DND-41 (cell line): ENCODE results near the gene EFNA2.
"Not testable (repeated sequence)": the region's sequence is repeated elsewhere in the genome, so short reads cannot be mapped to it uniquely, and the experiment has no call there.

Experiments used
- ATAC-seq: fragments of 200-7000 bp; cut with Tn5 transposase; 3 replicates; pipeline ENCODE4 v1.9.1; 2021; ENCODE audit warnings: low read depth; ENCODE audit not compliant: insufficient read depth
- DNase-seq: peaks from one replicate; pipeline ENCODE4 v3.0.0-alpha.2; 2020
- H2AFZ ChIP-seq: 2 replicates; pipeline ENCODE4 v1.6.0; 2012; ENCODE audit warnings: low read depth, low read length
- H3K27ac ChIP-seq: 2 replicates; pipeline ENCODE4 v1.5.1; 2012; ENCODE audit warnings: low read length, inconsistent platforms
- H3K27me3 ChIP-seq: fragments of 200-600 bp; sonication (generic); 2 replicates; pipeline ENCODE4 v1.6.0; 2012; ENCODE audit warnings: low read length, mild to moderate bottlenecking, inconsistent platforms; ENCODE audit not compliant: insufficient read depth, poor library complexity
- H3K36me3 ChIP-seq: 2 replicates; pipeline ENCODE4 v1.5.1; 2012; ENCODE audit warnings: low read length, inconsistent platforms; ENCODE audit not compliant: insufficient read depth
- H3K4me1 ChIP-seq: 2 replicates; pipeline ENCODE4 v1.5.1; 2012; ENCODE audit warnings: mild to moderate bottlenecking, low read length; ENCODE audit not compliant: insufficient read depth
- H3K4me2 ChIP-seq: 2 replicates; pipeline ENCODE4 v1.6.0; 2012; ENCODE audit warnings: mild to moderate bottlenecking, moderate library complexity, low read length, inconsistent platforms; ENCODE audit not compliant: insufficient read depth
- H3K4me3 ChIP-seq, 2 experiments: fragments of 200-600 bp in 1 of 2; shearing (Covaris generic) in 1 of 2; 2 replicates each; pipeline ENCODE4 v1.5.1; 2012 to 2016; ENCODE audit warnings: inconsistent platforms in 2 of 2, low read length in 2 of 2, mild to moderate bottlenecking in 2 of 2, low read depth in 1 of 2, moderate library complexity in 1 of 2
- H3K79me2 ChIP-seq: 2 replicates; pipeline ENCODE4 v1.6.0; 2012; ENCODE audit warnings: low read length, inconsistent platforms; ENCODE audit not compliant: insufficient read depth
- H3K9ac ChIP-seq: 2 replicates; pipeline ENCODE4 v1.6.0; 2012; ENCODE audit warnings: low read depth, mild to moderate bottlenecking, inconsistent platforms, low read length, moderate library complexity
- H3K9me3 ChIP-seq: 2 replicates; pipeline ENCODE4 v1.5.1; 2012; ENCODE audit warnings: low read length, moderate library complexity, mild to moderate bottlenecking, inconsistent platforms; ENCODE audit not compliant: insufficient read depth, severe bottlenecking
- H4K20me1 ChIP-seq: 2 replicates; pipeline ENCODE4 v1.6.0; 2012; ENCODE audit warnings: low read length; ENCODE audit not compliant: insufficient read depth
- CTCF ChIP-seq: IDR thresholded peaks from 2 replicates; pipeline ENCODE4 v1.5.1; 2012; ENCODE audit warnings: borderline replicate concordance, low read length, moderate library complexity, mild to moderate bottlenecking; ENCODE audit not compliant: poor library complexity, severe bottlenecking; ENCODE audit errors: extremely low read depth
- EZH2 ChIP-seq: IDR thresholded peaks from 3 replicates; pipeline ENCODE4 v1.6.1; 2012; ENCODE audit warnings: borderline replicate concordance, low read depth, mild to moderate bottlenecking, moderate library complexity, low read length, inconsistent platforms; ENCODE audit not compliant: severe bottlenecking

EFNA2 gene

GRCh38 chr19:1300744-1301490, 15.2 kb downstream of the EFNA2 start:
- ATAC-seq: no peak
- H3K36me3 ChIP-seq: no peaks in the 10 kb centered on the region
- no peak overlapping the region for H2AFZ ChIP-seq
- no peaks in the 10 kb centered on the region for H3K9me3 ChIP-seq
- no peaks in the 10 kb centered on the region for H4K20me1 ChIP-seq
- no peaks in the 10 kb centered on the region for H3K27me3 ChIP-seq
- H3K27ac ChIP-seq: no peak overlapping the region
- TF ChIP-seq CTCF: no peak
- no peak for TF ChIP-seq EZH2
- no peak overlapping the region for H3K9ac ChIP-seq
- H3K79me2 ChIP-seq: no peaks in the 10 kb centered on the region
- no peak overlapping the region for H3K4me2 ChIP-seq
- H3K4me1 ChIP-seq: no peaks in the 10 kb centered on the region
- DNase-seq: no peak
- H3K4me3 ChIP-seq: no peak overlapping the region

- H3K27me3 ChIP-seq: no peaks in the 10 kb centered on the region
- DNase-seq: no peak
- no peaks in the 10 kb centered on the region for H4K20me1 ChIP-seq
- no peak overlapping the region for H3K4me2 ChIP-seq
- TF ChIP-seq CTCF (no peak), EZH2 (no peak)
- no peaks in the 10 kb centered on the region for H3K79me2 ChIP-seq
- no peak overlapping the region for H3K9ac ChIP-seq
- H3K4me1 ChIP-seq: no peaks in the 10 kb centered on the region
- H3K36me3 ChIP-seq: no peaks in the 10 kb centered on the region
- no peaks in the 10 kb centered on the region for H3K9me3 ChIP-seq
- H2AFZ ChIP-seq: no peak overlapping the region
- no peak overlapping the region for H3K4me3 ChIP-seq
- no peak overlapping the region for H3K27ac ChIP-seq
- no peak for ATAC-seq
Observed at GRCh38 chr19:1302533-1303239, 17.0 kb downstream of the EFNA2 start.

- Histone ChIP-seq H3K9ac (no peak overlapping the region), H4K20me1 (no peaks in the 10 kb centered on the region), H3K27me3 (no peaks in the 10 kb centered on the region)
Observed at GRCh38 chr19:1304197-1304924, 18.7 kb downstream of the EFNA2 start.

GRCh38 chr19:1305354-1305753, 19.7 kb downstream of the EFNA2 start:
- H3K9me3 ChIP-seq, H3K4me1 ChIP-seq, H3K36me3 ChIP-seq, H3K27ac ChIP-seq, H3K27me3 ChIP-seq, ATAC-seq, DNase-seq, H3K4me3 ChIP-seq, H2AFZ ChIP-seq, H3K79me2 ChIP-seq, H3K9ac ChIP-seq, H4K20me1 ChIP-seq, H3K4me2 ChIP-seq: not testable (repeated sequence)

More at GRCh38 chr19:1304197-1304924, 18.7 kb downstream of the EFNA2 start:
- Histone ChIP-seq H3K4me3 (no peak overlapping the region), H2AFZ (no peak overlapping the region), H3K79me2 (no peaks in the 10 kb centered on the region), H3K27ac (no peak overlapping the region), H3K9me3 (no peaks in the 10 kb centered on the region), H3K4me2 (no peak overlapping the region), H3K36me3 (no peaks in the 10 kb centered on the region), H3K4me1 (no peaks in the 10 kb centered on the region)
- DNase-seq (no peak), ATAC-seq (no peak)
- no peak for TF ChIP-seq EZH2
- no peak for TF ChIP-seq CTCF
